ENCODE measurements around the gene OR4D2.

GRCh38 chr17:58195518-58196123, 28.8 kb downstream of the OR4D2 start:
- TF ChIP-seq POLR2A (IDR thresholded peaks at IDR 0.05) (no peak), CTCF (IDR thresholded peaks at IDR 0.05) (no peak)
